Brain pericyte (primary cell): ENCODE measurements around the gene TTLL11.
A peak's percentile ranks its signal among the peaks of the same experiment; 100 is the strongest.

ENCODE experiments used
- DNase-seq: peaks from one replicate; pipeline ENCODE4 v3.0.0-alpha.2; 2012; ENCODE audit warnings: low read depth, low spot score

The TTLL11 gene

DNA sequence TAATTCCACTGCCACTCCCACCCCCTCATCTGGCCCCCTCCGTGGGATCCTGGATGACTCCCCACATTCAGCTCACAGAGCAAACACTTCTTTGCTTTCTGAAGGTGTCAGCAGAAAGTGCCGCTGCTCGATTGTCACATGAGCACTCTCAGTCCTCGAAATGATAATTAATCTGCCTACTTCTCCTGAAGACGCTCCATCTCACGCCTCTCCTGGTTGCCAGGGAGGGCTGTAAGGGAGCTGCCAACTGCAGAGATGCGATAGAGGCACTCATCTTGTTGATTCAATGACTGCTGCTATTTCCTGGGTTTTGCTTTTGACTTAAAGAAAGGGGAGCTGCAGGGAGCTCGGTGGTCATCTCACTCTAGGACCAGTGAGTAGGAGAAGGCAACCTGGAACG lies 235.2 kb downstream of the TTLL11 start:
- DNase-seq: no peak

DNA sequence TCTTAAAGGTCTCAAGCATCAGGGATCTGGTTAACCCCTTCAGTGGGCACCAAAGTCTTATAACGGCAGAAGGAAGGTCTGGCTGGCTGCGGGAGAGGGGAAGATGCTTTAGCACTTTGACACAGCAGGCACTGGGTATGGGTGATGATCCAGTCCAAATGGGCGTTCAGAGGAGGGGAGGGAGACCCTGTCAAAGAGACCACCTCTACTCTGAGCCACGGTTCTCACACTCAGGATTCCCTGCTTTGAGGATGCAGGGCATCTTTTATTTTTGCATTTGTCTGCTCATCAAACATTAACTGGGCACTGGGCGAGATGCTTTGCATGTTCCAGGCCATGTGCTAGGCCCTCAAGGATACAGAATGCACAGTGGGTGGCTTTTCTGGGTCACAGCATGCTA lies 237.6 kb downstream of the TTLL11 start:
- no peak for DNase-seq

DNA sequence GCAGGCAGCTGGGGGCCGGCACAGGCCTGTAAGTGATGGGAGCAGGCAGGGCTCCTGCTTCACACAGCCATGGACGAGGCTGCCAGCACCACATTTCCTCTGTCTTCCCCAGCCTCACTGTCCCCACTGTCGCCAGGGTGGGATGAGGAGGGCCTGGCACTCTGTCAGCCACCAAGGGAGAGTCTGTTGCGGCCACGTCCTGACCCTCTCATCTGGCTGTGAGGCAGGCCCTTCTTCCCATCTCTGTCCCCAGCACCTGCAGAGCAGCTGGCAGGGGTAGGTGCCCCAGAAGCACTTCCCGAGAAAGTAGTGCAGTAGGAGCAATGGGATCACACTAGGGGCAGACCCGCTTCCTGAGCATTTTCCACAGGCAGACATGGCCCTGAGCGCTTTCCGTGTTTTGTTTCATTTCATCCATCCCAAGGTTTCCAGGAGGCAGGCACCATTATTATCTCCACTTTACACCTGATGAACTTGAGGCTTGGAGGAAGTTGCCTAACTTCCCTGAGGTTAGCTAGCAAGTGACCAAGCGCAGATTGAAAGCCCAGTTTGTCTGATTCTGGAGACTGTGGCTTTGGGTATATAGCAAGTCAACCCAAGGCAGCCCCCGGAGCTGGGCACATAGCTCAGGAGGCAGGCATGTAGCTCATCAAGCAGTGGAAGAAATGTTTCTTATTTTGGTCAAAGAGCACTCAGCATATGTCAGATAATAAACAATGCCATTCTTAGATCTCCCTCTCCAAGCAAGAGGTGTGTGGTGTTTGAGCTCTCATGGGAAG lies 239.3 kb downstream of the TTLL11 start:
- DNase-seq: no peak

DNA sequence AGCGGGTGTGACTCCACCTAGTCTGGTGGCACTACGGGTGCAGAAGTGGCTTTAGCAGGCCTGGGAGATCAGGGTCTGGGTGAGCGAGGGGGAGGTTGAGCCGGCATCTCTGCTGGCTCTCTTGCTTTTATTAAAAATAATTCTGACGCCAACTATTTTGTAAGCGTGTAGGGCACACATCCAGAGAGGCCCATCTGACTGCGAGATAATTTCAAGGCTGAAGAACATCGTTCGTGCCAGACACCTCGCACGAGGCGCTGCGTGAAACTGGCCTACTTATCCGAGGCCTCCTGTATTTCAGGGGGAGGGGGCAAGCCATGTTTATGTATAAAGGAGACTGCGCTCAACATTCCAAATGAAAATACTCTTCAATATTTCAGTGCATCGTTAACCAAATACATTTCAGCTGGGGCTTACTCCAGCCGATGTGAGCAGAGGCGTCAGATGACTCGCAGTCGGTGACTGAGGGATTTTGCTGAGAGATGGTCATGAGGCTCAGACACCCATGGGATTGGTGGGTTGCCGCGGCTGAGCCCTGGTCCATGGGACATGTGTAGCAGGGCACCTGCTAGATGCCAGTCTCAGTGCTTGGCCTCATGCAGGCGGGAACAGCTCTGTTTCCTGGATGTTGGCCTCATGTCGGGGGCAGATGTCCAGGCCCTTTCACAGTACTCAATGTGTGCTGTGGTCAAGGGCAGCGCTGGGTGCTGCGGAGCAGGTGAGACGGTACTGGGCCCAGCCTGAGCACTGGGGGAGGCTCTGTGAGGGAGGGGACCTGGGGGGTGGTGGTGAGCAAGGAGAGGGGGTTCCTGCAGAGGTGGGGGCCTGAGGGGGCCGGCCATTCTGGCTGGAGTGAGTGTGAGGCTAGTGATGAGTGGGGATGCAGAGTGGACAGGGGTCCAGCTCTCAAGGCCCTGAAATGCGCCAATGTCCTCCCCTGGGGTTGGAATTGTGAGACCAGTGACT lies 240.2 kb downstream of the TTLL11 start:
- no peak for DNase-seq

DNA sequence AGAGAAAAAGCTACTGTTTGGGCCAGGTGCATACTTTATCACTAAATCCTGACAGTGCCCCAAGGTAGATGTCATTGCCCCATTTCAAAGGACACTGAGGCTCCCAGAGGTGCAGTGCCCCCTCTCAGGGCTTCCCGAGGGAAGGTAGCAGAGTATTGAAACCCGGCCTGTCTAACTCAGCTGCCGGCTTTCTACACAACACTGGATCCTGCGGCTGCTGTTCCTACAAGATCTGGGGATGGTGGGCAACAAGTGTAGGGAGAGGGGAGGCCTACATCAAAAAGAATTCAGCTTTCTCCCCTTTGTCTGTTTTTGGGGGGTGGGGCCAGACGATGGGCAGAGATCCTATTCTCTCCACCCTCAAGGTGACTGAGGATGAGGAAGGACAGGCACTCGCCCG lies 240.9 kb downstream of the TTLL11 start:
- no peak for DNase-seq

DNA sequence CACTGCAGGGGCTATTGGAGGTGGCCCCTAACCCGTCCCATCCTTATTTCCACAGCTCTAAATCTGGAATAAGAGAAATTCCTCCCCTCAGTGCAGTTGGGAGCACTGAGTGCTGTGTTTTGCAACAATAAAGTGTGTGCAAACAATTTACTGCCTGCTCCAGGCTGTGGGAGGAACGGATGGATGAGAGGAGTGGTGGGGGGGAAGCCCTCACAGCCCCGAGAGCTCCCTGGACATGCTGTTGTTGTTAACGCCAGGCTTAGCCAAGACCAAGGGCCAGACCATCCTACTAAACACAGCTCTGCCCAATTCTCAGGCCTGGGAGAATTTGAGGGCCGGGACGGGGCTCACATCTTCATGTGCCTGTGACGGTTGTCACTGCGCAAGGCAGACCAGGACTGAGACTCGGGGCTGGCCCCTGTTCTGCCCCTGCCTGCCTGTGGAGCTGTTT lies 241.4 kb downstream of the TTLL11 start:
- DNase-seq: no peak

DNA sequence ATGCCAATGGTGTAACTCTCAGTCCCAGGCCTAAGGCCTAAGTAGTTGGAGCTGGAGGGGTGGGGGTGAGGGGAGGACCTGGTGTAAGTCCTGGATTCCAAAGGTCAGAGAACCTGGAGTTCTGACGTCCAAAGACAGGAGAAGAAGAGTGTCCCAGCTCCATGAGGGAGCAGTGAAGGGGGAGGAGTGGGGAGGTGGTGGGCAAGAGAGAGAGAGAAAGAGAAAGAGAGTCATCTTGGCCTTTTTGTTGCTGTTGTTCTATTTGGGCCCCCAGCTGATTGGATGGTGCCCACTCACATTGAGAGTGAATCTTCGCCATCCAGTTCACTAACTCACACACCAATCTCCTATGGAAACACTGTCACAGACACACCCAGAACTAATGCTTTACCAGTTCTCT lies 242.7 kb downstream of the TTLL11 start:
- no peak for DNase-seq

DNA sequence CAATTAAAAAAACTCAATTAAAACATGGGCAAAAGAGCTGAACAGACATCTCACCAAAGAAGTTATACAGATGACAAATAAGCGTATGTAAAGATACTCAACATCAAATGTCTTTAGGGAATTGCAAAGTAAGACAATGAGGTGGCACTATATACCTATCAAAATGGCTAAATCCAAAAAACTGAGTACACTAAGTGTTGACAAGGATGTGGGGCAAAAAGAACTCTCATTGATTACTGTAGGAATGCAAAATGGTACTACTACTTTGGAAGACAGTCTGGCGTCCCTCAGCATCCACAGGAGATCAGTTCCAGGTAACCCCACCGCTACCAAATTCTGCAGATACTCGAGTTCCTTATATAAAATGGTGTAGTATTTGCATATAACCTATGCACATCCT lies 243.6 kb downstream of the TTLL11 start:
- DNase-seq: no peak

DNA sequence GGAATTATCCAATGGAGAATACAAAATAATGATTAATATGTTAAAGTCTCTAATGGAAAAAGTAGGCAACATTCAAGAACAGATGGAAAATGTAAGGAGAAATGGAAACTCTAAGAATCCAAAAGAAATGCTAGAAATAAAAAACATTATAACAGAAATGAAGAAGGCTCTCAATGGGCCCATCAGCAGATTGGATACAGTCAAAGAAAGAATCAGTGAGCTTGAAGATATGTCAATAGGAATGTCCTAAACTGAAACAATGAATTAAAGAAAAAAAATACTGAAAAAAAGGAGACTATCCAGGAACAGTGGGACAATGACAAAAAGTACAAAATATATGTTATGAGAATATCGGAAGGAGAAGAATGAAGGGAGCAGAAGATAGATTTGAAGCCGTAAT lies 248.5 kb downstream of the TTLL11 start:
- DNase-seq: no peak

DNA sequence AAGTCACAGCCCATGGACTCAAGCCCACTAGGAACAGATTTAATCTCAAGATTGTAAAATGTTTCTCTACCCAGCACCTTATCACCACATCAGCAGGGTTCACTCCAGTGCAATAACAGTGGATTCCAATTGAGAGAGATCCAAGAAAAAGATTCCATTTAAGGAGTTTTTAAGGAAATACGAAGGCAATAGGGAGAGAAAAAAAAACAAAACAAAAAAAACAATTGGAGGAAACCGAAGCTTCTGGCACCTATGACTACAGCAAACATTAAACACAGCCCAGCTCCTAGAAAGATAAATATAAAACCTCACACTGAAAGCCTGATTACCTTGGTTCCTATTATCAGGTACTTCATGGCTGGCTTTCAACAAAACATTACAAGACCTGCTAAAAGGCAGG lies 249.0 kb downstream of the TTLL11 start:
- DNase-seq: peak; percentile 37

DNA sequence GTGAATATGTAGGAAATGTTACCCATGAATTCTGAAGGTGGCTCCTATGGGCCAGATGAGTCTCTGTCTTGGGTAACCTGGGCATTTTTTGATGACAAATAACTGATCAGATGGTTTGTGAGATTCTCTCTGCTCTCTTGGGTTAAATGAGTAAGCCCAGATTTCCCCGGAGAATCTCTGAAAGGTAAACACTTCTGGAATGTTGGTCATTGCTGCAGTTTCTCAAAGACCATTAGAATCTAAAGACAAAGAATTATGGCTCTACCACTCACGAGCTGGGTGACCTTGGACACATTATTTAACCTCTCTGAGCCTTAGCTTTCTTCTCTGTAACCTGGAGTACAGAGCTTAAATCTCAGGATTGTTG lies 250.5 kb downstream of the TTLL11 start:
- DNase-seq: no peak

DNA sequence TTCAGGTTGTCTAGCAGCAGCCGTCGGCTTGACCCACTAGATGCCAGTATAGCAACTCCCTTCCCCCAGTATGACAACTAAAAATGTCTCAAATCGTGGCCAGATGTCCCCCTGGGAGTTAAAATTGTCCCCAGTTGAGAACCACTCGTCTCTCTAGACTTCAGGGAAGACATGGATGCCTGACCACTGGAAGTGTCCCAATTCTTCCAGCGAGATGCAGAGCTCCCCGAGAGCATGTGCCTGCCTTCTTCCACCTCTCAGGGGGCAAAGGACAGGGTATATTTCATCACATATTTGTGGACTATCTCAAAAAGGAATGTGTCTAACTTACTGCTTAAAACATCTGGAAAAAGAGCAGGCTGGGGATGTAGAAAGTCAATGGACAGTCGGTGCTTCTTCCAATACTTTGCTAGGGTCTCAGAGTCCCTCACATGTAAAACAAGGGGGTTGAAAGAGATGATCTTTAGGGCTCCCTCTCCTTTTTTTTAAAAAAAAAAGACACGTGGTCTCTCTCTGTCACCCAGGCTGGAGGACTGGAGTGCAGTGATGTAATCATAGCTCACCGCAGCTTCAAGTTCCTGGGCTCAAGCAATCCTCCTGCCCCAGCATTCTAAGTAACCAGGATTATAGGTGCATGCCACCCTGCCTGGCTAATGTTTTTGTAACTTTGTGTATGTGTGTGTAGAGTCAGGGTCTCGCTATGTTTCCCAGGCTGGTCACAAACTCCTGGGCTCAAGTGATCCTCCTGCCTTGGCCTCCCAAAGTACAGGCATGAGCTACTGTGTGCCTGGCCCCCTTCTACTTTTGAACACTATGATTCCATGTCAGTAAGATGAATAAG lies 251.1 kb downstream of the TTLL11 start:
- DNase-seq: no peak

DNA sequence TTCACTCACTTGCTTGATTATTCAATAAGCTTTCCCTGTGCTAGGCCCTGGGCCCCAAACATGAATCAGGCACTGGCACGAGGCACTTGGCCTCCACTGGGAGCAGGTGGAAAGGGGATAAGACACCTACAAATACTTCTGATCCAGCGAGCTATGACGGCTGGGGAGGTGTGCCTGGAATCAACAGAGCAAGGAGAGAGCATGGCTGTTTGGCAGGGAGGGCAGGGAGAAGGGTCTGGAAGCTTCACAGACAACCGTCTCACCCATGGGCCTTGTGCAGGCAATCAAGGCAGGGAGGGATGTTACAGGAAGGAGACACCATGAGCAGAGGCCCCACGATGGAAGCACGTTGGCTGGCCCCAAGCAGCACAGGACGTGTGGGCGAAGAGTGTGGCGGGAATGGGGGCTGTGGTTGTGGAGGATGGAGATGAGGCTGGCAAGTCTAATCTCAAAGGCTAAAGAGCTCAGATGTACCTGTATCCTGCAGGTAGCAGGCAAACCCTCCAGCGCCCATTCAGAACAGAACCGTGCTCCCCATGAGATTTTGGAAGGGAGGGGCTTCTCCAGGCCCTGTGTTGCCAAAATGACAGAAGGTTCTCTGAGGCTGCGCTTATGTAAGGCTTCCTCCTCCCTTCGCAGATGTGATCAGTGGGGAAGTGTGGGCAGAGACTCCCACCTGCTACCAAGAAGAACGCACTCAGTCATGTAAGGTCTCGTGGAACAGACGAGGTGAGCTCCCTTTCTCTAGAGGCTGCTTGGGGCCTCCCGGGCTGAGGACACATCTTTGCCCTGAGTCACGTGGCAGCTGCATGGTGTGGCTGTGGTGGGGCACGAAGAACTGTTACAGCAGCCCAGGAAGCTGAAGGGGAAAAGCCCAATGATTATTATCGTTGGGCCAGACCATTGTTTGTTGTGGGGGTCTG lies 252.0 kb downstream of the TTLL11 start:
- no peak for DNase-seq

DNA sequence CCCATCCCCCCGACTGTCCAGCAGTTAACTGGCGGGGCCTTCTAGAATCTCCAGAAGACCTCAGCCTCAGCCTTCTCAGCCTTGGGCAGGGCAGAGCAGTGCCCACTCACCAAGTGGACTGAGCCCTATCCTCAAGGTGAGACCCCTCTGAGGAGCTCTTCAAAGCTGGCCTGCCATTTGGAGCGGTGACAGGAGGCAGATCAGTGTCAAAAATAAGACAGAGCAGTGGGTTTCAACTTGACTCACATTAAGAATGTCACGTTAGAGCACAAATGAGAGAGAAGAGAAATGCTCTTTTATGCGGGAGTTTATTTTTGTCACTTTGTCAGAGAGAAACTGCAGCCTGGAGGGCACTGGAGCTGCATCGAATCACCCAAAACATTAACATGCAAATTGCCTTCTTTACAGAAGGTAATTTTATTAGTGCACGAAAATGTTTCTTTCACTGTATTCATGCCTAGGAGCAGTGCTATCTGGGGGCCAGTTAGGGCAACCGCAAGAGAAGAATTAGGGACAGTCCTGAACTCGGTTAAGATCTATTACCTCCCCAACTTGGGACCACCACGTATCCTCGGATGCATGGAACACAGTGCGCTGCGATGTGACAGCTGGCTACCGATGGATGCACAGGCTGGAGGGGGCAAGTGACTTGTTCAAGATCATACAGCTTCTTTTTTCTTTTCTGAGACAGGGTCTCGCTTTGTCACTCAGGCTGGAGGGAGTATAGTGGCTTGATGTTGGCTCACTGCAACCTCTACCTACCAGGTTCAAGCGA lies 253.2 kb downstream of the TTLL11 start:
- no peak for DNase-seq

DNA sequence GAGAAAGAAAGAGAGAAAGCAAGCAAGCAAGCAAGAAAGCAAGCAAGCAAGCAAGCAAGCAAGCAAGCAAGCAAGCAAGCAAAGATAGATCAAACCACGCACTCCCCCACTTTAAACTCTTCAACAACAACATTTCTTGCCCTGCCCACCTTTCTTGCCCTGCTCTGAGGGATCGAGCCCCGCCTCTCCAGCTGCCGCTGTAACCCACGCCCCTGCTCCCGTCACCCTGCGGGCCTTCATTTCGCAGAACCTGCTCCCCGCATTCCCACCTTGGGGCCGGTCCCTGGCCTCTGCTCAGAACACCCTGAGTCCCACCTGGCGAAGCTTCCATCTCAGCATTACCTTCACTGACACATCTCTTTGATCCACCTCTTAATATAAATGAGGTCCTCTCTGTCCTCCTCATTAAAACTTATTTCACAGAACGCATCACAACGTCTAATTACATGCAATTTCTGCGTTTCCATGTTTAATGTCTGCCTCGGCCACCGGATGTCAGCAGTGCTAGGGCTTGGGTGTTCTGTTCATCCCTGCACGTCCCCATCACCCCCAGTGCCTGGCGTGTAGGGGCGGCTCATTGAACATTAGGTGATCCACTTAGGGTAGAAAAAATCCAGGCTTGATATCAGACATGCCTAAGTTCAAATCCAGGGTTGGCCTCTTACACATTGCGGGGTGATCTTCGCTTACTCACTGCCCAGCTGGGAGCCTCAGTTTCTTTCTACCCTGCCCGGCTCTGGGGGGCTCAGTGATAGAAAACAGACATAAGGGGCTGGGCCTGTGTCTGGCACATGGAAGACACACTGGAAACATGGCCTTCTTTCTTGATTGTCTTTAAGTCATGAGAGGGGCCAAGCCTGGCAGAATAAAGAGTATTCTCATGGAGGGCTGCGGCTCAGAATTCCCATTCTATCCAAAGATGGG lies 254.1 kb downstream of the TTLL11 start:
- DNase-seq: no peak

DNA sequence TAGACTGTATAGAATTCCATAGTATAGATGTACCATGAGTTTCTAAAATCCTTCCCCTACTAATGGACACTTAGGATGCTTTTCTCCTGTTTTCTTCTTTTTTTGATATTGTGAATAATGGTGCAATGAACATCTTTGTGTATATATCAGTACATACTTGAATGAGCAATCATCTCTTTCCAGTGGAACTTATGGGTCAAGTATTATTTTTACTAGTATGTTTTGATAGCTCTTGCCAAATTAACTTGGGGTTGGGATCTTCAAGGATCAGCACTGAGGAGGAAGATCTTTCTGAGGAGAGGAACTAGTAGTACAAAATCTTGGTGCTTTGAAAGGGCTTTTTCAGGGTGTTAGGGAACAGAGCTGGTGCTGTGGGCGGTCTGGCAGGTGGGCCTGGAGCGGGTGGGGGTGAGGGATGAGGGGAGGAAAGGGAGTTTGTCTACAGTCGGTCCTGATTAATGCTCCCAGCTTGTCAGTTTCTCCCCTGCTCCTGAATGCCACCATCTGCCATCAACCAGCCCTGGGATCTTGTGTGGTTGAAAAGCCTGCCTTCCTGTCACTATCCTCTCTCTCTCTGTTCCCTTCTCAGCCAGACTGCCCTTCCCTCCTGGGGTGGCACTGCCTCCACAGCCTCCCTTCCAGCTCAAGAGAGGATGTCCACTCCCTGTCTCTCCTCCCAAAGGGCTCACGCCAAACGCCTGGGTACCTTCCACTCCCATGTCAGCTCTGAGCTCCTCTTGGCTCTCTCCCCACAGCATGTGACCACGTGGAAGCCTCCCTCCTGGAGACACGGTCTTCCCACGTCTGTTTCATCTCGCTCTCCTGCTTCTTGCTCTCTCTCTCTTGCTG lies 255.8 kb downstream of the TTLL11 start:
- DNase-seq: no peak

DNA sequence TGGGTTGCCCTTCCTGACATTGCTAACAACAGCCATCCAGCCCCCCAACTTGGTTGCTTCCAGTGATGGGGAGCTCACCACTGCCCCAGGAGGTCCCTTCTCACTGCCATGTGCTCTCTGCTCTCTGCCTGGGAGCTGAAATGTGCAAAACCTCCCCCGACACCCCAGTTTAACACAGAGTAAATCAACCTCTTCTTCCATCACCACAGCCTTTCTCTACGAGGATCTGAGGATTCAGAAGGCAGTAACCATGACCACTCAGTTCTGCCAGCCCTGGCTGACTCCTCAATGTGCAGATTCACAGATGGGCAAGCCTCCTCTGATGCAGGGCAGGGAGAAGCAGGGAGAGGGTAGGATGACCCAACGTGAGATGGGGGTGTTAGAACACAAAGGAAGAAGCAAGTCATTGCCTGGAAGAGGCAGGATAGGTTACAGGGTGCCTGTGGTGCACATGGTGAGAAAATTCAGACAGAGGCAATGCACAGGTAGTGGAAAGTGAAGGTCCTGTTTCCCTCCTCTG lies 256.7 kb downstream of the TTLL11 start:
- no peak for DNase-seq
